A549 (cell line): ENCODE results near the gene RIPOR2. TPM values are rescaled to one million over a fixed set of nuclear protein-coding genes. Genes with fewer than 3 reads are reported as not detected.

Experiments
- ATAC-seq, 2 experiments: fragments of 200-7000 bp in 1 of 2; fragments of >200 bp in 1 of 2; cut with Nextera tagmentation in 1 of 2; cut with Tn5 transposase in 1 of 2; 3 replicates each; pipeline versions ENCODE4 v1.8.0 to v1.9.1; 2018 to 2020; ENCODE audit warnings: mild to moderate bottlenecking in 1 of 2, moderate library complexity in 1 of 2
- CTCF ChIA-PET: fragments of 300-600 bp; sonication (Branson Sonifier 250); formaldehyde crosslinking; extraction: SDS; loops from one replicate; lab custom pipeline; 2021; ENCODE audit warnings: antibody characterized with exemption, inconsistent platforms; lab: Yijun Ruan, JAX
- POLR2A ChIA-PET: fragments of 350-600 bp; formaldehyde crosslinking; extraction: SDS; loops from one replicate; lab custom pipeline; 2021; ENCODE audit warnings: antibody characterized with exemption, inconsistent platforms; lab: Yijun Ruan, JAX
- DNase-seq, 2 experiments: peaks; one replicate each; pipeline versions ENCODE4 v3.0.0 to v3.0.0-alpha.2; 2011 to 2016; ENCODE audit warnings: low read depth in 1 of 2, low spot score in 1 of 2
- FAIRE-seq: peaks from 2 replicates; lab custom pipeline; 2011; peaks lifted over from hg19 to GRCh38; lab: Jason Lieb, UNC
- H3K27ac ChIP-seq, 2 experiments: fragments of >200 bp; sonication (Bioruptor Twin); formaldehyde crosslinking; 3 replicates each; pipeline ENCODE4 v1.5.1; 2016 to 2017
- H3K4me1 ChIP-seq: fragments of >200 bp; sonication (Bioruptor Twin); formaldehyde crosslinking; 3 replicates; pipeline ENCODE4 v1.6.1; 2016
- H3K4me2 ChIP-seq: fragments of >200 bp; sonication (Bioruptor Twin); formaldehyde crosslinking; 3 replicates; pipeline ENCODE4 v1.6.1; 2016
- H3K4me3 ChIP-seq: fragments of >200 bp; sonication (Bioruptor Twin); formaldehyde crosslinking; 3 replicates; pipeline ENCODE4 v1.5.1; 2016
- H3K9me3 ChIP-seq: fragments of >200 bp; sonication (Bioruptor Twin); formaldehyde crosslinking; 3 replicates; pipeline ENCODE4 v1.6.1; 2016
- BHLHE40 ChIP-seq: IDR thresholded peaks from 2 replicates; pipeline ENCODE4 v1.6.1; 2012; ENCODE audit warnings: low read depth, low read length, inconsistent platforms
- CBX2 ChIP-seq: fragments of 200-600 bp; sonication (generic); IDR thresholded peaks from 2 replicates; pipeline ENCODE4 v1.6.1; 2016; ENCODE audit warnings: low read depth, mild to moderate bottlenecking, borderline replicate concordance
- CEBPB ChIP-seq, 2 experiments: fragments of >200 bp in 1 of 2; sonication (Bioruptor Twin) in 1 of 2; formaldehyde crosslinking in 1 of 2; IDR thresholded peaks; 2 replicates each; pipeline ENCODE4 v1.6.1; 2012 to 2016
- CHD2 ChIP-seq: fragments of 150-350 bp; IDR thresholded peaks from 2 replicates; pipeline ENCODE4 v1.6.1; 2014; ENCODE audit warnings: low read length; ENCODE audit not compliant: partially characterized antibody
- CHD4 ChIP-seq: fragments of 200-600 bp; sonication (generic); IDR thresholded peaks from 2 replicates; pipeline ENCODE4 v1.6.1; 2016; ENCODE audit warnings: antibody characterized with exemption, mild to moderate bottlenecking, borderline replicate concordance
- EHF ChIP-seq: fragments of 250-450 bp; sonication (Bioruptor Pico); IDR thresholded peaks from 2 replicates; pipeline ENCODE4 v1.5.0; 2020; ENCODE audit warnings: mild to moderate bottlenecking
- ESRRA ChIP-seq: fragments of 150-350 bp; IDR thresholded peaks from 2 replicates; pipeline ENCODE4 v1.6.1; 2014; ENCODE audit warnings: mild to moderate bottlenecking, low read length, borderline replicate concordance
- HDAC2 ChIP-seq: fragments of 200-600 bp; sonication (generic); IDR thresholded peaks from 2 replicates; pipeline ENCODE4 v1.6.1; 2016
- HEYL ChIP-seq: fragments of 250-450 bp; sonication (Bioruptor Pico); IDR thresholded peaks from 2 replicates; pipeline ENCODE4 v1.8.0; 2021; ENCODE audit warnings: mild to moderate bottlenecking, moderate library complexity
- HOXB13 ChIP-seq: fragments of 250-450 bp; sonication (Bioruptor Pico); IDR thresholded peaks from 2 replicates; pipeline ENCODE4 v1.5.0; 2020; ENCODE audit warnings: low read depth, mild to moderate bottlenecking, moderate library complexity
- HOXB5 ChIP-seq: fragments of 250-450 bp; sonication (Bioruptor Pico); IDR thresholded peaks from 2 replicates; pipeline ENCODE4 v1.5.0; 2020; ENCODE audit warnings: mild to moderate bottlenecking, moderate library complexity
- JUN ChIP-seq, 2 experiments: fragments of >200 bp; sonication (Bioruptor Twin); formaldehyde crosslinking; IDR thresholded peaks; 2 replicates in 1 of 2; 3 replicates in 1 of 2; pipeline ENCODE4 v1.6.1; 2016 to 2017
- KDM1A ChIP-seq: fragments of 200-600 bp; sonication (generic); IDR thresholded peaks from 2 replicates; pipeline ENCODE4 v1.6.1; 2016; ENCODE audit warnings: low read depth, mild to moderate bottlenecking
- MAZ ChIP-seq: fragments of 150-350 bp; IDR thresholded peaks from 2 replicates; pipeline ENCODE4 v1.6.1; 2014; ENCODE audit warnings: antibody characterized with exemption, low read depth, low read length, borderline replicate concordance
- NFE2L2 ChIP-seq: fragments of 150-350 bp; conservative IDR thresholded peaks from 2 replicates; pipeline ENCODE4 v1.6.1; 2014; ENCODE audit warnings: low read length
- PHF8 ChIP-seq: fragments of 200-600 bp; sonication (generic); IDR thresholded peaks from 2 replicates; pipeline ENCODE4 v1.6.1; 2016; ENCODE audit warnings: low read depth, mild to moderate bottlenecking, antibody characterized with exemption, moderate library complexity, borderline replicate concordance
- POLR2AphosphoS2 ChIP-seq: conservative IDR thresholded peaks from 2 replicates; pipeline ENCODE4 v1.6.1; 2012; ENCODE audit warnings: low read length, improper control_type of control experiment, inconsistent platforms
- RNF2 ChIP-seq: fragments of 200-600 bp; sonication (generic); IDR thresholded peaks from 2 replicates; pipeline ENCODE4 v1.6.1; 2016; ENCODE audit warnings: low read depth, mild to moderate bottlenecking, antibody characterized with exemption, moderate library complexity, borderline replicate concordance
- SMC3 ChIP-seq: fragments of >200 bp; sonication (Bioruptor Twin); formaldehyde crosslinking; IDR thresholded peaks from 3 replicates; pipeline ENCODE4 v1.6.1; 2018; ENCODE audit warnings: inconsistent platforms
- TFCP2L1 ChIP-seq: fragments of 250-450 bp; sonication (Bioruptor Pico); IDR thresholded peaks from 2 replicates; pipeline ENCODE4 v1.5.0; 2021; ENCODE audit warnings: mild to moderate bottlenecking
- ZC3H11A ChIP-seq: fragments of 450-650 bp; IDR thresholded peaks from 2 replicates; pipeline ENCODE4 v1.6.1; 2014; ENCODE audit warnings: antibody characterized with exemption, mild to moderate bottlenecking
- ZFP36 ChIP-seq: fragments of 450-650 bp; IDR thresholded peaks from 2 replicates; pipeline ENCODE4 v1.6.1; 2014; ENCODE audit warnings: borderline replicate concordance; ENCODE audit not compliant: partially characterized antibody
- WGBS: methylation state at CpG from one replicate; pipeline ENCODE4 v1.1.6; 2017; ENCODE audit errors: missing lambda C conversion rate; 5-methylcytosine and 5-hydroxymethylcytosine counted together
- polyA plus RNA-seq, 4 experiments: library from polyadenylated mRNA; depleted of rRNA in 3 of 4; stranded (reverse); fragments of >200 nt; fragmentation: RNase III in 1 of 4; extraction: RNeasy Plus Mini Kit Qiagen cat#74134 plus additional on column Dnase treatment in 1 of 4; gene quantifications; 2 replicates in 3 of 4; 3 replicates in 1 of 4; pipeline ENCODE4 v1.2.3, GENCODE V29; 2011 to 2017
- TF ChIP-seq, protein P1 (sequence below): IDR thresholded peaks from 2 replicates; pipeline ENCODE4 v1.6.1; 2012
- TF ChIP-seq, protein P2 (sequence below): IDR thresholded peaks from 2 replicates; pipeline ENCODE4 v1.6.1; 2012
- TF ChIP-seq, protein P3 (sequence below): fragments of 450-650 bp; IDR thresholded peaks from 2 replicates; pipeline ENCODE4 v1.6.1; 2014; ENCODE audit warnings: antibody characterized with exemption
- TF ChIP-seq, protein P4 (sequence below): fragments of >200 bp; sonication (Bioruptor Twin); formaldehyde crosslinking; IDR thresholded peaks from 3 replicates; pipeline ENCODE4 v1.6.1; 2016
- TF ChIP-seq, protein P5 (sequence below): fragments of 150-350 bp; IDR thresholded peaks from 2 replicates; pipeline ENCODE4 v1.6.1; 2014; ENCODE audit warnings: low read depth, mild to moderate bottlenecking, low read length

RIPOR2 gene
- polyA plus RNA-seq, 2 of the 4 experiments (the other 2 are of a cell fraction), result 0.01 TPM; not detected in 1

DNA sequence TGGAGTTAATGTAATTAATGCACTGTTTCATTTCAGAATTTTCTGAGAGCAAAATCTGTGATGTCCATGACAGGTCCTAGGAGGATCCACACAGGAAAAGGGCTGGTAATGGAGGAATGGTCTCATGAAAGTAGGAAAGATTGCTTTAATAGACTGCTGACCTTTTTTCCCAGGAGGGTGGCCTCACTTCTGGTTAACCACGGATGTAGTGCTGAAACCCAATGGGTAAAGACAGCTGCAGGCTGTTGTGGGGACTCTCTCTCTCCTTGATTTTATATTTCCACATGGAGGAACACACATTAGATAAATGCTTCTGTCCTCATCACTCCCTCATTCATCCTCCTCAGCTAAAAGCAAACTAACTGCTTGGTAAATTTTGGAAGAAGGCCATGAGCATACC lies 23.6 kb upstream of the RIPOR2 start:
- TF ChIP-seq, protein P1, sequence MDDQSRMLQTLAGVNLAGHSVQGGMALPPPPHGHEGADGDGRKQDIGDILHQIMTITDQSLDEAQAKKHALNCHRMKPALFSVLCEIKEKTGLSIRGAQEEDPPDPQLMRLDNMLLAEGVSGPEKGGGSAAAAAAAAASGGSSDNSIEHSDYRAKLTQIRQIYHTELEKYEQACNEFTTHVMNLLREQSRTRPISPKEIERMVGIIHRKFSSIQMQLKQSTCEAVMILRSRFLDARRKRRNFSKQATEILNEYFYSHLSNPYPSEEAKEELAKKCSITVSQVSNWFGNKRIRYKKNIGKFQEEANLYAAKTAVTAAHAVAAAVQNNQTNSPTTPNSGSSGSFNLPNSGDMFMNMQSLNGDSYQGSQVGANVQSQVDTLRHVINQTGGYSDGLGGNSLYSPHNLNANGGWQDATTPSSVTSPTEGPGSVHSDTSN, result no peak
- TF ChIP-seq HOXB13 (no peak), NFE2L2 (no peak), POLR2AphosphoS2 (no peak), RNF2 (no peak), CEBPB (IDR thresholded peaks at IDR 0.05) (no peak), HDAC2 (no peak), CHD4 (no peak), MAZ (no peak), TFCP2L1 (CRISPR knock-in tag) (no peak), HEYL (CRISPR knock-in tag) (no peak), ESRRA (no peak), SMC3 (no peak), KDM1A (no peak), EHF (CRISPR knock-in tag) (no peak), JUN (IDR thresholded peaks at IDR 0.05) (no peak)
- TF ChIP-seq, protein P2, sequence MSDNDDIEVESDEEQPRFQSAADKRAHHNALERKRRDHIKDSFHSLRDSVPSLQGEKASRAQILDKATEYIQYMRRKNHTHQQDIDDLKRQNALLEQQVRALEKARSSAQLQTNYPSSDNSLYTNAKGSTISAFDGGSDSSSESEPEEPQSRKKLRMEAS, result no peak
- TF ChIP-seq, protein P3, sequence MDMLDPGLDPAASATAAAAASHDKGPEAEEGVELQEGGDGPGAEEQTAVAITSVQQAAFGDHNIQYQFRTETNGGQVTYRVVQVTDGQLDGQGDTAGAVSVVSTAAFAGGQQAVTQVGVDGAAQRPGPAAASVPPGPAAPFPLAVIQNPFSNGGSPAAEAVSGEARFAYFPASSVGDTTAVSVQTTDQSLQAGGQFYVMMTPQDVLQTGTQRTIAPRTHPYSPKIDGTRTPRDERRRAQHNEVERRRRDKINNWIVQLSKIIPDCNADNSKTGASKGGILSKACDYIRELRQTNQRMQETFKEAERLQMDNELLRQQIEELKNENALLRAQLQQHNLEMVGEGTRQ, result no peak
- TF ChIP-seq, protein P4, sequence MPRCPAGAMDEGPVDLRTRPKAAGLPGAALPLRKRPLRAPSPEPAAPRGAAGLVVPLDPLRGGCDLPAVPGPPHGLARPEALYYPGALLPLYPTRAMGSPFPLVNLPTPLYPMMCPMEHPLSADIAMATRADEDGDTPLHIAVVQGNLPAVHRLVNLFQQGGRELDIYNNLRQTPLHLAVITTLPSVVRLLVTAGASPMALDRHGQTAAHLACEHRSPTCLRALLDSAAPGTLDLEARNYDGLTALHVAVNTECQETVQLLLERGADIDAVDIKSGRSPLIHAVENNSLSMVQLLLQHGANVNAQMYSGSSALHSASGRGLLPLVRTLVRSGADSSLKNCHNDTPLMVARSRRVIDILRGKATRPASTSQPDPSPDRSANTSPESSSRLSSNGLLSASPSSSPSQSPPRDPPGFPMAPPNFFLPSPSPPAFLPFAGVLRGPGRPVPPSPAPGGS, result no peak
- FAIRE-seq, result no peak
- no peak for DNase-seq
- WGBS, result 0% methylated on average over 1 of the region's 1 CpG
- Histone ChIP-seq H3K9me3 (no peaks in the 10 kb centered on the region), H3K4me1 (no peaks in the 10 kb centered on the region), H3K4me2 (no peak overlapping the region), H3K27ac (no peak overlapping the region), H3K4me3 (no peak overlapping the region)
- ChIA-PET POLR2A (no interaction called here), CTCF (no interaction called here)
- no peak for ATAC-seq

DNA sequence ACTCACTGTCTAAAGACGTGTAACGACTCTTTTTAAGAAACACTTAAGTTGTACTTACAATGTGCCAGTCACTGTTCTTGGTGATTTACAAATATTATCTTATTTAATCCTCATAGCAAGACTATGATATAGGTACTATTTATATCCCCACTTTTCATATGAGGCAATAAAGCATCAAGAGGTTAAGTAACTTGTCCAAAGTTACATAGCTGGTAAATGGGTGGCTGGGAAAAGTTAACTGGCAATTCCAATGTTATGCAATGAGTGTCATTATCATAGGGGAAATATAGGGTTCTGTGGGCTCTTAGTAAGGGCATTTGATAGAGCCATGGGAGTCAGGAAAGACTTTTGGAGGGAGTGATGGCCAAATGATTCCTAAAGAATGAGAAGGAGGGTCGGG lies 21.4 kb upstream of the RIPOR2 start:
- H3K4me1 ChIP-seq, result no peaks in the 10 kb centered on the region
- POLR2A ChIA-PET, result no interaction called here
- TF ChIP-seq CHD2 (no peak), HEYL (CRISPR knock-in tag) (no peak), TFCP2L1 (CRISPR knock-in tag) (no peak)
- TF ChIP-seq, all 56 proteins: peak for 0
- no peak for FAIRE-seq
- no peak for DNase-seq
- WGBS, result 44% methylated on average over 3 of the region's 3 CpGs
- H3K4me3 ChIP-seq, result no peak overlapping the region
- H3K27ac ChIP-seq, result no peak overlapping the region
- ATAC-seq, result no peak
- CTCF ChIA-PET, result no interaction called here
- H3K9me3 ChIP-seq, result no peaks in the 10 kb centered on the region
- no peak overlapping the region for H3K4me2 ChIP-seq

DNA sequence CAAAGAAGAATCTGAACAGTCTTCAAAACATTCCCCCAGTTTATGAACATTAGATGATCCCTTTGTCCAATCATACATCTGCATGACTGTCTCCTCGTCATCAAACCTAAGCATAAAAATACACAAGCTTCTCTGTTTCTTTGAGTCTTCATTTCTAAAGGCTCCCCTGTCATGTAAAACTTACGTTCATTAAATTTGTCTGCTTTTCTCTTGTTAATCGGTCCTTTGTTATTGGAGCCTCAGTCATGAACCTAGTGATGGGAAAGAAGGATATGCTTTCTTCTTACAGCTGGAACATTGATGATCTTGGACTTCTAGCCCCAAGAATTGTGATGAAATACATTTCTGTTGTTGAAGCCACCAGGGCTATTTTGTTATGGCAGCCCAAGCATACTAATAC lies 18.0 kb upstream of the RIPOR2 start:
- DNase-seq (no peak), FAIRE-seq (no peak), ATAC-seq (no peak)
- H3K4me2 ChIP-seq, result no peak overlapping the region
- no peaks in the 10 kb centered on the region for H3K4me1 ChIP-seq
- CTCF ChIA-PET, result interaction anchor here (0.6 to 0.7 kb wide), 2 partner anchors 33 to 42 kb away, joined by 3 read pairs; no protein-coding TSS in a partner anchor
- TF ChIP-seq ZC3H11A (no peak), ESRRA (no peak), CBX2 (no peak), BHLHE40 (no peak), NFE2L2 (no peak), PHF8 (no peak), ZFP36 (no peak), HOXB5 (no peak), TFCP2L1 (CRISPR knock-in tag) (no peak), RNF2 (no peak)
- TF ChIP-seq, protein P5, sequence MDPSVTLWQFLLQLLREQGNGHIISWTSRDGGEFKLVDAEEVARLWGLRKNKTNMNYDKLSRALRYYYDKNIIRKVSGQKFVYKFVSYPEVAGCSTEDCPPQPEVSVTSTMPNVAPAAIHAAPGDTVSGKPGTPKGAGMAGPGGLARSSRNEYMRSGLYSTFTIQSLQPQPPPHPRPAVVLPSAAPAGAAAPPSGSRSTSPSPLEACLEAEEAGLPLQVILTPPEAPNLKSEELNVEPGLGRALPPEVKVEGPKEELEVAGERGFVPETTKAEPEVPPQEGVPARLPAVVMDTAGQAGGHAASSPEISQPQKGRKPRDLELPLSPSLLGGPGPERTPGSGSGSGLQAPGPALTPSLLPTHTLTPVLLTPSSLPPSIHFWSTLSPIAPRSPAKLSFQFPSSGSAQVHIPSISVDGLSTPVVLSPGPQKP, result no peak
- no peak overlapping the region for H3K4me3 ChIP-seq
- no peaks in the 10 kb centered on the region for H3K9me3 ChIP-seq
- POLR2A ChIA-PET, result no interaction called here
- WGBS, result 25% methylated on average over 3 of the region's 3 CpGs
- H3K27ac ChIP-seq, result no peak overlapping the region
